NCI-H510A (cell line): ENCODE results near the gene MATCAP1.

Experiments
- DNase-seq: peaks from one replicate; lab custom pipeline; 2025; lab: John Stamatoyannopoulos, UW

The MATCAP1 gene

GRCh38 chr16:67191411-67191994 lies 7.7 kb upstream of the MATCAP1 start:
- DNase-seq: no peak

GRCh38 chr16:67190448-67191399 lies 7.0 kb upstream of the MATCAP1 start:
- DNase-seq: no peak

GRCh38 chr16:67190041-67190440 lies 6.3 kb upstream of the MATCAP1 start, which contains the start of gene EXOC3L1:
Gene EXOC3L1 (minus strand): TSS chr16:67190136. CDS start chr16:67189676, 460 bp downstream.
- no peak for DNase-seq

- DNase-seq: no peak
Measured at GRCh38 chr16:67188798-67189197, 5.0 kb upstream of the MATCAP1 start.

GRCh38 chr16:67188323-67188722 lies 4.6 kb upstream of the MATCAP1 start:
- no peak for DNase-seq

GRCh38 chr16:67187175-67187890 lies 3.6 kb upstream of the MATCAP1 start:
- no peak for DNase-seq

GRCh38 chr16:67186550-67186950 lies 2.8 kb upstream of the MATCAP1 start:
- no peak for DNase-seq

GRCh38 chr16:67185651-67186134 lies 1.9 kb upstream of the MATCAP1 start:
- DNase-seq: no peak

- DNase-seq: peak; percentile 65
Measured at GRCh38 chr16:67184995-67185650, 1.4 kb upstream of the MATCAP1 start.

GRCh38 chr16:67184453-67184994 lies 761 bp upstream of the MATCAP1 start:
- DNase-seq: no peak

GRCh38 chr16:67183284-67183626 lies 508 bp downstream of the MATCAP1 start:
- DNase-seq: no peak

- DNase-seq: no peak
Measured at GRCh38 chr16:67182288-67182687, 1.5 kb downstream of the MATCAP1 start.

GRCh38 chr16:67181346-67181745 lies 2.4 kb downstream of the MATCAP1 start:
- DNase-seq: no peak

- no peak for DNase-seq
Measured at GRCh38 chr16:67180166-67180565, 3.6 kb downstream of the MATCAP1 start.

- DNase-seq: no peak
Measured at GRCh38 chr16:67179421-67180080, 4.2 kb downstream of the MATCAP1 start.

GRCh38 chr16:67177743-67178699 lies 5.7 kb downstream of the MATCAP1 start:
- DNase-seq: peak; percentile 87

GRCh38 chr16:67176662-67177061 lies 7.1 kb downstream of the MATCAP1 start:
- DNase-seq: no peak

- DNase-seq: no peak
Measured at GRCh38 chr16:67174706-67175231, 9.0 kb downstream of the MATCAP1 start.

- DNase-seq: peak; percentile 66
Measured at GRCh38 chr16:67173808-67174705, 9.7 kb downstream of the MATCAP1 start.
